SIG-M5 treated with dmso at 0.1 percent for 504 hours (cell line): ENCODE measurements around the gene ZKSCAN5.
A peak's percentile ranks its signal among the peaks of the same experiment; 100 is the strongest.
"Not testable (repeated sequence)": the region's sequence is repeated elsewhere in the genome, so short reads cannot be mapped to it uniquely, and the experiment has no call there.

Source experiments
- DNase-seq: peaks from one replicate; lab custom pipeline; 2025; ENCODE audit not compliant: unreplicated experiment; lab: John Stamatoyannopoulos, UW

ZKSCAN5 gene

GRCh38 chr7:99497766-99498545, 6.5 kb upstream of the ZKSCAN5 start:
- DNase-seq = peak; percentile 41

- peak; percentile 37 for DNase-seq
Measured at GRCh38 chr7:99498546-99498944, 5.9 kb upstream of the ZKSCAN5 start.

- peak; percentile 39 for DNase-seq
Measured at GRCh38 chr7:99499371-99499720, 5.1 kb upstream of the ZKSCAN5 start.

- peak; percentile 90 for DNase-seq
Measured at GRCh38 chr7:99499721-99500636, 4.5 kb upstream of the ZKSCAN5 start, which contains the start of gene ZNF394. TSS of gene ZNF394 (minus strand) at chr7:99500281. CDS start at chr7:99500093, 188 bp downstream.

GRCh38 chr7:99500637-99501009, 3.8 kb upstream of the ZKSCAN5 start:
- DNase-seq = no peak

- not testable (repeated sequence) for DNase-seq
Measured at GRCh38 chr7:99501236-99501635, 3.2 kb upstream of the ZKSCAN5 start.

- DNase-seq = no peak
Measured at GRCh38 chr7:99504281-99504602, 220 bp upstream of the ZKSCAN5 start.

- DNase-seq = no peak
Measured at GRCh38 chr7:99505324-99505662, 831 bp downstream of the ZKSCAN5 start.

GRCh38 chr7:99514050-99514449, 9.6 kb downstream of the ZKSCAN5 start:
- no peak for DNase-seq

GRCh38 chr7:99521399-99521798, 16.9 kb downstream of the ZKSCAN5 start:
- no peak for DNase-seq

- no peak for DNase-seq
Measured at GRCh38 chr7:99525713-99526440, 21.4 kb downstream of the ZKSCAN5 start.

GRCh38 chr7:99531354-99531765, 26.9 kb downstream of the ZKSCAN5 start:
- DNase-seq = no peak

GRCh38 chr7:99535667-99536066, 31.2 kb downstream of the ZKSCAN5 start:
- no peak for DNase-seq

GRCh38 chr7:99539213-99539811, 34.9 kb downstream of the ZKSCAN5 start:
- DNase-seq = no peak

GRCh38 chr7:99540542-99540941, 36.1 kb downstream of the ZKSCAN5 start:
- no peak for DNase-seq

- no peak for DNase-seq
Measured at GRCh38 chr7:99541212-99541611, 36.8 kb downstream of the ZKSCAN5 start.

GRCh38 chr7:99543081-99543671, 38.7 kb downstream of the ZKSCAN5 start:
- DNase-seq = no peak

GRCh38 chr7:99543916-99544315, 39.5 kb downstream of the ZKSCAN5 start:
- DNase-seq = no peak

- not testable (repeated sequence) for DNase-seq
Measured at GRCh38 chr7:99545308-99545707, 40.8 kb downstream of the ZKSCAN5 start.

GRCh38 chr7:99549545-99549944, 45.1 kb downstream of the ZKSCAN5 start:
- not testable (repeated sequence) for DNase-seq

- DNase-seq = no peak
Measured at GRCh38 chr7:99551334-99551733, 46.9 kb downstream of the ZKSCAN5 start.
